ENCODE measurements around the gene DCC. TPM values are rescaled to one million over a fixed set of nuclear protein-coding genes. Genes with fewer than 3 reads are reported as not detected.

Gene DCC
- total and polyA plus RNA-seq, 10 donors = 0.03 to 9.2 (median 0.91) TPM; not detected in 1

GRCh38 chr18:53360501-53361443, 1020.8 kb downstream of the DCC start:
- no peaks in the 10 kb centered on the region for H3K36me3 ChIP-seq
- H3K4me1 ChIP-seq = no peaks in the 10 kb centered on the region
- H3K4me3 ChIP-seq = no peak overlapping the region
- no peak overlapping the region for H3K27ac ChIP-seq
- peaks cover 0 to 8% (median 0%) of the 10 kb centered on the region in 8 donors for H3K9me3 ChIP-seq
- TF ChIP-seq POLR2A (IDR thresholded peaks at IDR 0.05) = no peak
- TF ChIP-seq CTCF (IDR thresholded peaks at IDR 0.05 in 8 of 11, conservative IDR thresholded peaks at IDR 0.05 in 3 of 11) = no peak
- TF ChIP-seq POLR2AphosphoS5 (IDR thresholded peaks at IDR 0.05) = no peak
- intact Hi-C loops (cut with DNase I; ENCODE audit: low total_unique reads) = no loop called here
- DNase-seq = no peak
- H3K27me3 ChIP-seq (replicated peaks in 1 of 7) = no peaks in the 10 kb centered on the region
- WGBS, 5 donors = 74 to 80% (median 78%) methylated on average over 8 of the region's 8 CpGs

- no peak overlapping the region for H3K27ac ChIP-seq
- TF ChIP-seq POLR2A (IDR thresholded peaks at IDR 0.05) (no peak), CTCF (IDR thresholded peaks at IDR 0.05 in 8 of 11, conservative IDR thresholded peaks at IDR 0.05 in 3 of 11) (no peak), POLR2AphosphoS5 (IDR thresholded peaks at IDR 0.05) (no peak)
- no peak overlapping the region for H3K4me3 ChIP-seq
- no peak for DNase-seq
- intact Hi-C loops (cut with DNase I; ENCODE audit: low total_unique reads) = no loop called here
- H3K27me3 ChIP-seq (replicated peaks in 1 of 7) = no peaks in the 10 kb centered on the region
- 78 to 90% (median 88%) methylated on average over 2 of the region's 2 CpGs for WGBS, 5 donors
- no peaks in the 10 kb centered on the region for H3K4me1 ChIP-seq
- no peaks in the 10 kb centered on the region for H3K36me3 ChIP-seq
- peaks cover 0 to 10% (median 0%) of the 10 kb centered on the region in 8 donors for H3K9me3 ChIP-seq
These were observed 1035.6 kb downstream of the DCC start for GRCh38 chr18:53375621-53376020.

- TF ChIP-seq POLR2AphosphoS5 (IDR thresholded peaks at IDR 0.05) (no peak), CTCF (IDR thresholded peaks at IDR 0.05 in 8 of 11, conservative IDR thresholded peaks at IDR 0.05 in 3 of 11) (peak in 9 of 11 experiments; percentile 6 to 51 (median 30))
- no peak overlapping the region for H3K27ac ChIP-seq
- H3K27me3 ChIP-seq (replicated peaks in 1 of 7) = no peaks in the 10 kb centered on the region
- no peaks in the 10 kb centered on the region for H3K4me1 ChIP-seq
- no peak overlapping the region for H3K4me3 ChIP-seq
- intact Hi-C loops (cut with DNase I; ENCODE audit: low total_unique reads) = no loop called here
- no peaks in the 10 kb centered on the region for H3K9me3 ChIP-seq
- 81 to 96% (median 87%) methylated on average over 1 of the region's 1 CpG for WGBS, 5 donors
- DNase-seq = no peak
- no peaks in the 10 kb centered on the region for H3K36me3 ChIP-seq
These were observed 1040.2 kb downstream of the DCC start for GRCh38 chr18:53380063-53380639.

- Histone ChIP-seq H3K4me1 (no peaks in the 10 kb centered on the region), H3K4me3 (no peak overlapping the region), H3K36me3 (no peaks in the 10 kb centered on the region), H3K27ac (no peak overlapping the region), H3K9me3 (no peaks in the 10 kb centered on the region), H3K27me3 (replicated peaks in 1 of 7) (no peaks in the 10 kb centered on the region)
- intact Hi-C loops (cut with DNase I; ENCODE audit: low total_unique reads) = no loop called here
- TF ChIP-seq CTCF (IDR thresholded peaks at IDR 0.05 in 8 of 11, conservative IDR thresholded peaks at IDR 0.05 in 3 of 11) = no peak
- no peak for TF ChIP-seq POLR2A (IDR thresholded peaks at IDR 0.05)
- TF ChIP-seq POLR2AphosphoS5 (IDR thresholded peaks at IDR 0.05) = no peak
- WGBS, 5 donors = 44 to 64% (median 56%) methylated on average over 1 of the region's 1 CpG
- no peak for DNase-seq
These were observed 1042.9 kb downstream of the DCC start for GRCh38 chr18:53382870-53383269.

All from spleen (tissue), 11 donors.